NCI-H460 (cell line): ENCODE results near the gene MTG2. TPM values are rescaled to one million over a fixed set of nuclear protein-coding genes. Genes with fewer than 3 reads are reported as not detected.

Source experiments
- DNase-seq: peaks from one replicate; pipeline ENCODE4 v3.0.0-alpha.2; 2016; ENCODE audit warnings: low read depth; ENCODE audit errors: extremely low read depth
- total RNA-seq: library from RNA; depleted of rRNA; stranded (reverse); fragments of >200 nt; shearing (Covaris generic); gene quantifications from 2 replicates; pipeline ENCODE4 v1.2.3, GENCODE V29; 2014

MTG2 gene
- total RNA-seq, 1 experiment from 2014 or later, result 42.3 TPM

DNA sequence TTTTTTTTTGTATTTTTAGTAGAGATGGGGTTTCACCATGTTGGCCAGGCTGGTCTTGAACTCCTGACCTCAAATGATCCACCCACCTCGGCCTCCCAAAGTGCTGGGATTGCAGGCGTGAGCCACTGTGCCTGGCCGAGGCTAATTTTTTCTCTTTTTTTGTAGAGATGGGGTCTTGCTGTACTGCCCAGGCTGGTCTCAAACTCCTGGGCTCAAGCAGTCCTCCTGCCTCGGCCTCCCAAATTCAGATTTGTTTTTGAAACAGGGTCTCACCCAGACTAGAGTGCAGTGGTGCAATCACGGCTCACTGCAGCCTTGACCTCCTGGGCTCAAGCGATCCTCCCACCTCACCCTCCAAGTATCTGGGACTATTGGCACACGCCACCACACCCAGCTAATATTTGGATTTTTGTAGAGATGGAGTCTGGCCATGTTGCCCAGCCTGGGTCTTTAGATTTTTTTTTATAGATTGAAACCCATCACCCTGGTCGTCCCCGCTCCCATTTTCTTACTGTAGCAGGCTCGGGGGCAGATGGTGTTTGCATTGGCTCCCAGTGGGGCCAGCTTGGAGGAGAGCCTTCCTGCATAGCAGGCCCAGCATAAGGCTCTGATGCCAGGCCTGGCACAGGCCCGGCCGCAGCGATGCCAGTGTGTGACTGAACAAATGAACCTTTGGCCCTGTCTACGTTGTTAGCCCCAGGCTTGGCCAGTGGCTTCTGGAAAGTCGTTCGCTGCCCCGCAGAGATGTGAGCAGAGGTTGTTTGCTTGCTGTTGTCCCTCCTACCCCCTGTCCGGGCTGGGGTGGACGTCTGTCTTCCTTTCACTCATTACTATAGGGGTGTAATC, 4.3 kb upstream of the MTG2 start:
- no peak for DNase-seq

DNA sequence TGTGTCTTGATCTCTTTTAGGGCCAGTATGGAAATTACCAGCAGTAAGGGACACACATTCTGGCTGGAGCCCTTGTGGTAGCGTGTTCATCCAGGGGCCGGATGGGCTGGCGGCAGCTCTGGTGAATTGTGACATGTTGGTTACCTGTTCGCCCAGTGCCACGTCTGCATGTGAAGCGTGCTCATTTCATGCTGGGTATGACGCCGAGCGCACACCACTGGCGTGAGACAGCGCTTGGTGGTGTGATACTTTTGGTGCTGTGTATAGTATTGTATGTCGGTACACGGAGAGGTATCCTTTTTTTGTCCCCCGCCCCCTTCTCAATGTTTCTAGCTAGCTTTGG, 3.7 kb upstream of the MTG2 start:
- no peak for DNase-seq

DNA sequence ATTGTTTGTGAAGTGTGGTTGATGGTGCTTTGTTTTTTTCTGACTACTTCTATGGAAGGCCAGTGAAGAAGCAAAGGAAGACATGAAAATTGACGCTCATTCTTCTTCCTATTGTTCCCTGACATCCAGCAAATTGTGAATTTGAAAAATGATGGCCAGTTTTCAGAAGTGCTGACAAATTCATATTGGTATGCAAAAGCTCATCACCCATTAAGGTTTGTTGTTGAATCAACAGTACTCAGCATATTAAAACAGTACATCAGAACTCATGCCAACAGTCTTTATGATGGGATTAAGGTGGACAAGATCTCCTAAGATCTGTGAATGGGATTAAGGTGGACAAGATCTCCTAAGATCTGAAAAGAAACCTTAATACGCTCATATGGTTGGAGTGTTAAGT, 1.0 kb upstream of the MTG2 start:
- DNase-seq, result no peak

DNA sequence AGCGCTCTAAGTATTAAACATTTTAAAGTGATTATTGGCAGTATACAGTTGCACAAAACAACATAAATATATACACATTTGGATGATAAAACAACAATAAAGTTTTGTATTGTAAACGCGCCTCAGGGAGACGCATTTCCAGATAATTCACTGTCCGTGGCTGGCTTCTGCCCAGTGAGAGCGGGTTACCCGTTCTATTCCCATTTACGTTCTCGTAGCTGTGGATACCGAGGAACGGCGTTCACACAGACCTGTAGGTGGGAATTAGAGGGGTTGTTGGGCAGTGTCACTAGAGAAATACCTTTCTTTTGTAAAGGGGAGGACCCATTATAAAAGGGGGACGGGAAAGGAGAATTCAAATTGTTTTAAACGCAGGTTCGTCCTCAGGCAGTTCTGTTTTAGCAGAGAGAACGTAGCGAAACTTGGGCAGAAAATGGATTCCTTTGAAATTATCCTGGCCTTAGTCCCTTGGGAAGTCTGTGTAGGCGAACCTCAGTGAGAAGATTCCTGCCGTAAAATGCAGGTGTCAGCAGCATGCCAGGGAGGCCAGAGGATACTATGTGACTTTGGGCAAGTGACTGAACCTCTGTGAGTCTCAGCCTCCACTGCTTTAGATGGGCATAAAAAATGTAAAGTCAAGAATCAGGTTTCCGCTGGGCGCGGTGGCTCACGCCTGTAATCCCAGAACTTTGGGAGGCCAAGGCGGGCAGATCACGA, 756 bp downstream of the MTG2 start:
- DNase-seq, result no peak

DNA sequence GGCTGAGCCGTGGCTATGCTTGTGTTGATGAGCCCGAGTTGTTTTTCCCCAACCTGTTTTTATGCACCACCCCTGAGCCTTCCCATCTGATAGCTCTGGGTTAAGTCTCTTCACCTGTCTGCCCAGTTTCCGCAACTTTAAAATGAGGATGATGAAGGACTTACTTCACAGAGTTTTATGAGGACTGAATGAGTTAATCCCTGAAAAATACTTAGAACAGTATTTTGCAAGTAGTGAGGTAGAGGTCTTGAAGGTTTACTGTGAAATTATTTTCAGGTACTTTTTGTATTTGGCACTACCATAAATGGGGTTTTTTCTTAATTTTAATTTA, 3.2 kb downstream of the MTG2 start:
- DNase-seq, result no peak

DNA sequence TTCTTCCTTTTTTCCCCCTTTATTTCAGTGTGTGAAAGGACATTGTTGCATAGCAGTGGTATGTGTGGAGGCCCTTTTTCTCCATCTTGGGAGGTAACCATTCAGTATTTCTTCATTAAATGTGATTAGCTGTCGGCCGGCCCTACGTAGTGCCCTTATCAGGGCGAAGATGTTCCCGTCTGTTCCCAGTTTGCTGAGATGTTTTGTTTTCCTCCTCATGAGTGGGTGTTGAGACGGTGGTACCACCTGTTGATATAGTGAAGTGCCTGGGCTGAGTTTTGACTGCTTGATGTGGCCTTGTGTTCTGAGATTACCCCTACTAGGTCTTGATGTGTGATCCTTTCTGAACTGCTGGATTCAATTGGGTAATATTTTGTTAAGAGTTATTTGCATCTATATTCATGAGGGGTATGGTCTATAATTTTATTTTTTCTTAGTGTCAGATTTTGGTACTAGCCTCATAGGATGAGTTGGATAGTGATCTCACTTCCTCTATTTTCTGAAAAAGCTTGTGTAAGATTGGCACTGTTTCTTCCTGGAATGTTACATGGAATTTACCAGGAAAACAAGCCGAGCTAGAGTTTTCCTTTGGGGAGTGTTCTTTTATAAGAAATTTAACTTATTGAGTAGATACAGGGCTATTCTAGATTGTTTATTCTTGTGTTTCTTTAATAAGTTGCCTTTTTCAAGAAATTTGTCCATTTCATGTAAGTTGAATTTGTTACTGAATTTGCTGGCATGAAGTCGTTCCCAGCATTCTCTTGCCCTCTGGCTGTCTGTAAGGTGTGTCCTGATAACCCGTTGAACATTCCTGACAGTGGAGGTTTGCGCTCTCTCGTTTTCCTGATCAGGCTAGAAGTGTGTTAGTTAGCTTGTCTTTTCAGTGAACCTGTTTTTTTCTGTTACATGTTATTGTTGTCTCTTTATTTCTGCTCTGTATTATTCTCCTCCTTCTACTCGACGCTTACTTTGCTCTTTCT, 4.3 kb downstream of the MTG2 start:
- no peak for DNase-seq

DNA sequence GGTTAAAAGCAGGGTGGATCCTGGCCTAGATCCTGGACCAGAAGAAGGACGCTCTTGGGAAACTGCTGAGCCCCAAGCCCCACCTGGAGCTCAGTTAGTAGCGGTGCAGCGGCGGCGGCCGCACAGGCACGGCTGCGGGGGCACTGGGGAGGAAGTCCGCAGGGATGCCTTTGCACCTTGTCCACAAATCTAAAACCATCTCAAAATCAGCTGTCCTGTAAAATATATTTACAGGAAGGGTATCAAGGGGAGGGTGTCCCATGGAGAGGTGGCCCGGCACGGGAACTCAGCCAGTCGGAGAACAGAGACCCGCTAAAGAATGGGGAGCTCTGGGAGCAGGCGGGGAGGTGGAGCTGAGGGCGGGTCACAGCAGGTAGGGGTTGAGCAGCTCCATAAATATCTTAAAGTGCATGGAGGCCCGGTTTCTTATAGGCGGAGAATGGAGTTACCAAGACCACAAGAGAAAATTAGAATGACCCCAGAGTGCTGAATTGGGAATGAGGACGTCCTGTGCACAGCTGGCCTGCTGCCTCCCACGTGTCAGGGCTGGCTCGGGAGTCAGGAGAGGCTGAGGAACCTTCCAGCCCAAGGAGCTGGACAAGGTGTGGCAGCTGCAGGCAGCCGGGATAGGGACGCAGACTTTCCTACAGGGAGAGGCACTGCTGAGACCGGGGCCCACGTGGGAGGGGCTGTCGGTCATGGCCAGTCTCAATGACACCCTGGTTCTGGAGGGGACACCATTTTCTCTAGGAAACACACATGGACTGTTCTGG, 8.0 kb downstream of the MTG2 start:
- no peak for DNase-seq

DNA sequence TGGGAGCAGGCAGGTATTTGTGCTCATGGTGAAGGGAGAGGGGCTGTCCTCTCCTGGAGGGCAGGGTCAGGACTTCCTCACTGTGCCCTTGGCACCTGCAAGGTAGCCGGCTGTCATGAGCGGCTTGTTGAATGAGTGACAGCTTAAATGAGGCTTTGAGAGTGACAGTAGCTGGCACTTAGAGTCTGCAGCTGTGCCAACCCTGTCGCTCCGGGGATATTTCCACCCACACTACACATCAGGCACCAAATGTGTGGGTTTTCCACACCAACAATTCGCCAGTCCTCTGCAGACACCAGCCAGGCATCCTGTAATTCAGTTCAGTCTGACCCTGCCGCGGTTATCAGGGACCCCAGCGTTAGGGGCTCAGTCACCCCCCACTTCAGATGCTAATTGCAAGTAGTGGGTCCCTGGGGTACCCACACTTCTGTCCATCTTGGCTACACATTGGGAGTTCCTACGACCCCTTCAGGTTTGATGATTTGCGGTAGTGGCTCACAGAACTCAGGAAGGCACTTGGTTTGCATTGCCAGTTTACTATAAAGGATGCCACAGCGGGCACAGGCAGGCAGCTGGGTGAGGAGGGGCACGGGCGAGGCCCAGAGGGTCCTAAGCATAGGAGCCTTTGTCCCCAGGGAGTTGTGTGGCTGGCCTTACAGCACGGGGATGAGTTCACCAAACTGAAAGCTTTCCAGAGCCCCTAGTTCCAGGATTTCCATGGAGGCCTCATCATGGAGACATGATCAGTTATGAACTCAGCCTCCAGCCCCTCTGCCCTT, 9.1 kb downstream of the MTG2 start:
- no peak for DNase-seq

DNA sequence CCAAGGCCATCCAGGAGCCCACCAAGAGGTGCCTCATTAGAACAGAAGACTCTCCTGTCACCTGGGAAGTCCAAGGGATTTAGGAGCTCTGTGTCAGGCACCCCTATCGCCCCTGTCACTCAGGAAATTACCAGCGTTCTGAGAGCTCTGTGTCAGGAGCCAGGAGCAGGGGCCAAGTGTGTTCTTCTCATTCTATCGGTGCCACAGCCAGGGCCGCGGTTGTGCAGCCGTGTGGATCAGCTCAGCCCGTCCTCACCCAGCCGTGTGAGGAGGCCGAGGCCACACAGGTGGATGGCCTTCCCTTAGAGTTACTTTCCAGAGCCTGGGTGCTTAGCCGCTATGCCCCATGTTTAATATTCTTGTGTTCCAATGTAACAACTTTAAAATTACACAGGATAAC, 9.8 kb downstream of the MTG2 start:
- no peak for DNase-seq

DNA sequence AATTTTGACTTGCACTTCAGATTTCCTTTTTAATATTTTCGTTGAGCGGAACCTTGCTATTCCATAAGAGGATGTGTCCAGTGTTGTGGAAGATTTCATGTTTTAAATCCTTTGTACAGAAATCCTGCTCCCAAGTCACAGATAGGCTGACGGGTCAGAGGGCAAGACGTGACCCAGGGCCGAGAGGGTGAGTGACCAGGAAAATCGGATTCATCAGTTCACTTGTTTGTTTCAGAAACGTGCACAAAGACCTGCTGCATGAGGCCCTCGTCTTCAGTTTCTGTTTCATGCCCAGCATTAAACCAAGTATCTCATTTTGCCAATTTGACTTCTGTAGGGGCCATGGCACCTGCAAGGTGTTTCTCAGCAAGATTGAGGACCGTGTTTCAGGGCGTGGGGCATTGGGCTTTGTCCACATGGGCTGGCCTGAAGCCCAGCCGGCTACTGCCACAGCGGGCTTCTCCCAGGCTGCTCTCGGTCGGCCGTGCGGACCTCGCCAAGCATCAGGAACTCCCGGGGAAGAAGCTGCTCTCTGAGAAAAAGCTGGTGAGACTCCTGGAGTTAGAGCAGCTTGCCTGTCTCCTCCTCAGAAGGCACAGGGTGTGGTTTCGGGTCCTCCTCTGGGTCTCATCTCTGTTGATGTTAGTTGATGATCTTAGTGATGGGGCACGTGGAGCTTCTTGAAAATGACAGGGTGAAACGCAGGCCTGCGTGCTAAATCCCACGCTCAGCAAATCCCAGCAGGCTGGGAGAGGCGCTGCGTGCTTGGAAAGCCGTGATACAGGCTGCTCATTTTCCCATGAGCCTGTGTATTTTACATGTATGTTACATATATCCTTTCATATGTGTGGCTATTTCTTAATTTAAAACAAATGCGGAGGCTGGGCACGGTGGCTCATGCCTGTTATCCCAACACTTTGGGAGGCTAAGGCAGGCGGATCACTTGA, 10.5 kb downstream of the MTG2 start:
- no peak for DNase-seq

DNA sequence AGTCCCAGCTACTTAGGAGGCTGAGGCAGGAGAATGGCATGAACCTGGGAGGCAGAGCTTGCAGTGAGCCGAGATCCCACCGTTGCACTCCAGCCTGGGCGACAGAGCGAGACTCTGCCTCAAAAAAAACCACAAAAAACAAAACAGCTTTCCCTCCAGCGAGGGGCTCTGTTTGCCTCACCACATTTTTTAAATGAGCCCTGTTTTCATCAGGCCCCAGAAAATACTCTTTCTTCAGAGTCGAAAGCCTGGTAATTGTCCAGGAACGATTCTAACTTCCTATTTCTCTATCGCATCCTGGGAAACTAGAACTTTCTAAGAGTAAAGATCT, 12.2 kb downstream of the MTG2 start:
- DNase-seq, result no peak

DNA sequence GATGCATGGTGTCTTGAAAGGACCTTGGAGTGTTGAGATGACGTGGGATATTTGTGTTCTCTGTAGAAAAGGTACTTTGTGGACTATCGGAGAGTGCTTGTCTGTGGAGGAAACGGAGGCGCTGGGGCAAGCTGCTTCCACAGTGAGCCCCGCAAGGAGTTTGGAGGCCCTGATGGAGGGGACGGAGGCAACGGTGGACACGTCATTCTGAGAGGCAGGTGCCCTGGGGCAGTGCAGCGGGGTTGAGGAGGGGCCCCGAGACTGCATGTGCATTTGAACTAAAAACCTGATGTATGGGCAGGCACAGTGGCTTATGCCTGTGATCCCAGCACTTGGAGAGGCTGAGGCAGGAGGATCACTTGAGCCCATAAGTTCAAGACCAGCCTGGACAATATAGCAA, 12.9 kb downstream of the MTG2 start:
- no peak for DNase-seq

DNA sequence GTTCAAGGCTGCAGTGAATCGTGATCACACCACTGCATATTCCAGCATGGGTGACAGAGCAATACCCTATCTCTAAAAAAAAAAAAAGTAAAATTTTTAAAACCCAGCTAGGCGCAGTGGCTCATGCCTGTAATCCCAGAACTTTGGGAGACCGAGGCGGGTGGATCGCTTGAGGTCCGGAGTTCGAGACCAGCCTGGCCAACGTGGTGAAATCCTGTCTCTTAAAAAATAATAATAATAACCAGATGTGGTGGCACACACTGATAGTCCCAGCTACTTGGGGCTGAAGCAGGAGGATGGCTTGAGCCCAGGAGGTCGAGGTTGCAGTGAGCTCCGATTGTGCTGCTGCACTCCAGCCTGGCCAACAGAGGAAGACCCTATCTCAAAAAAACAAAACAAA, 13.5 kb downstream of the MTG2 start:
- no peak for DNase-seq

DNA sequence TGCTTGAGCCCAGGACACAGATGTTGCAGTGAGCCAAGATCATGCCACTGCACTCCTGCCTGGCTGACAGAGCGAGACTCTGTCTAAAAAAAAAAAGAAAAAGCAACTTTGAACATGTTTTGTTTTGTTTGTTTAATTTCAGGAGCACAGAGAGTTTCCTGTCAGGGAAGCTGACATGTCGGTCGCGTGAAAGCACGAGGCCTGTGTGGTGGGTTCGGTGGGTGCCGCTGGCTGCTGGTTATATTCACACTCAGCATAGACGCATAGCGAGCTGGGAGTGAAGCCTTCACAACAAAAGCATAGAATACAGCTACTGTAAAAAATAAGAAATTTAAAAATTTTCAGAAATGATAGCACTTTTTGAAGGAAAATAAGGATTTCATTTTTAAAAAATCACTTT, 14.5 kb downstream of the MTG2 start:
- DNase-seq, result no peak

DNA sequence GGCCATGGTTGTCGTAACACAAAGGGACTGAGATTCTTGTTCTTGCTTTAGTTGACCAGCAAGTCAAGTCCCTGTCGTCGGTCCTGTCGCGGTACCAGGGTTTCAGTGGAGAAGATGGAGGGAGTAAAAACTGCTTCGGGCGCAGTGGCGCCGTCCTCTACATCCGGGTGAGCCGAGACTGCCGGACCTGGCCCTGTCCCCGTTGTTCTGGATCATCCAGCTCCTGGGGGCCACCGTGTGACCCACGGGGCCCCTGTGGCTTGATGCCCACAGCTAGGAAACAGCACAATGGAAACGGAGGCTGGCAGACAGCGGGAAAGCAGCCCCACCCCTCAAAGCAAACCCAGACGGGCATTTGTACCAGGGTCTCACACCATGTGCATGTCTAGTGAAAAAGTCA, 15.0 kb downstream of the MTG2 start:
- DNase-seq, result no peak

DNA sequence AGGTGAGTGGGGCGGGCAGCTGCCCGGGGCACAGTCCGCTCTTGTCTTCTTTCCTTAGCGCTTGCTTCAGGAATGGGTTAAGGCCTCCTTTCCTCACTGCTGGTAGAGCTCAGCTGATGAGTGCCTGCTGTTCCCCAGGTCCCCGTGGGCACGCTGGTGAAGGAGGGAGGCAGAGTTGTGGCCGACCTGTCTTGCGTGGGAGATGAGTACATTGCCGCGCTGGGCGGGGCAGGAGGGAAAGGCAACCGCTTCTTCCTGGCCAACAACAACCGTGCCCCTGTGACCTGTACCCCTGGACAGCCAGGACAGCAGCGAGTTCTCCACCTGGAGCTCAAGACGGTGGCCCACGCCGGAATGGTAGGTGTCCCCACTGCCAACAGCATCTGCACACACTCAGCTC, 15.7 kb downstream of the MTG2 start:
- DNase-seq, result no peak

DNA sequence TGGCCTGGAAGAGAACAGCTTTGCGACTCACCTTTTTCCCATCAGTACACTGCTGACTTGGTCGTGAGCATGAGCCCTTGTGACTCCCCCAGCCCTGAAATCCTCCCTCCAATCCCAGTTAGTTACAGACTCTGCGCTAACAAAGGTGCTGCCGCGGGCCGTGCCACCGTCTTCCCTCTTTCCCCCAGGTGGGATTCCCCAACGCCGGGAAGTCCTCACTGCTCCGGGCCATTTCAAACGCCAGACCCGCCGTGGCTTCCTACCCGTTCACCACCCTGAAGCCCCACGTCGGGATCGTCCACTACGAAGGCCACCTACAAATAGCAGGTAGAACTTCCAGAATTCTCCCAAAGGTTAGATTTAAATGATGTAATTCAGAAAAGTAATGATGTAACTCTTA, 16.1 kb downstream of the MTG2 start:
- DNase-seq, result no peak

DNA sequence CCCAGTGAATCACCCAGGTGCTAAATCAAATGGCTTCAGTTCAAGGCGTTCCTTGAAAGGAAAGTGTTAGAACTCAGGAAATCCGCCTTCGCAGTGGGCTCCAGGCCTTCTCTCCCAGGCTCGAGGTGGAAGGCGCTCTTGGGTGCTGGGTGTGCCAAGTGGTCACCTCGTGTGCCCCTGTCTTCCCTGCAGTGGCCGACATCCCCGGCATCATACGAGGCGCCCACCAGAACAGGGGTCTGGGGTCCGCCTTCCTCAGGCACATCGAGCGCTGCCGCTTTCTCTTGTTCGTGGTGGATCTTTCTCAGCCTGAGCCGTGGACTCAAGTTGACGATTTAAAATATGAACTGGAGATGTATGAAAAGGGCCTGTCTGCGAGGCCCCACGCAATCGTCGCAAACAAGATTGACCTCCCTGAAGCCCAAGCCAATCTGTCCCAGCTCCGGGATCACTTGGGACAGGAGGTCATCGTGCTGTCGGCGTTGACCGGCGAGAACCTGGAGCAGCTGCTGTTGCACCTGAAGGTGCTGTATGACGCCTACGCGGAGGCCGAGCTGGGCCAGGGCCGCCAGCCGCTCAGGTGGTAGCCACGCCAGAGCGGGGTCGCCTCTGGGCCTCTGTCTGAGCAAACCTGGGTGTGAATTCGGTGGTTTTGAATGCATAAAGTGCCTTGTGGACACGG, 17.8 kb downstream of the MTG2 start:
- DNase-seq, result no peak
